HG03442 (cell line): ENCODE results near the gene SULT1C4.
"Not testable (repeated sequence)": the region's sequence is repeated elsewhere in the genome, so short reads cannot be mapped to it uniquely, and the experiment has no call there.

Experiments
- ATAC-seq: cut with Tn5 transposase; IDR thresholded peaks from one replicate; pipeline ENCODE4 v1.9.1; 2021; ENCODE audit warnings: mild to moderate bottlenecking, moderate library complexity; ENCODE audit not compliant: unreplicated experiment

Gene SULT1C4

GRCh38 chr2:108412995-108413710, 35.4 kb downstream of the SULT1C4 start:
- ATAC-seq, result no peak

GRCh38 chr2:108413711-108414095, 35.9 kb downstream of the SULT1C4 start:
- no peak for ATAC-seq

GRCh38 chr2:108414256-108414876, 36.6 kb downstream of the SULT1C4 start:
- no peak for ATAC-seq

GRCh38 chr2:108414945-108415344, 37.2 kb downstream of the SULT1C4 start:
- no peak for ATAC-seq

GRCh38 chr2:108417254-108417653, 39.5 kb downstream of the SULT1C4 start:
- ATAC-seq, result no peak

- no peak for ATAC-seq
These were observed 40.7 kb downstream of the SULT1C4 start for GRCh38 chr2:108418416-108418815.

GRCh38 chr2:108423067-108423466, 45.3 kb downstream of the SULT1C4 start:
- no peak for ATAC-seq

- no peak for ATAC-seq
These were observed 45.9 kb downstream of the SULT1C4 start for GRCh38 chr2:108423502-108424251.

- ATAC-seq, result no peak
These were observed 50.7 kb downstream of the SULT1C4 start for GRCh38 chr2:108428286-108429009.

- ATAC-seq, result not testable (repeated sequence)
These were observed 57.8 kb downstream of the SULT1C4 start for GRCh38 chr2:108435578-108435977.

- ATAC-seq, result no peak
These were observed 59.2 kb downstream of the SULT1C4 start for GRCh38 chr2:108436976-108437375.
